CD14-positive monocyte (primary cell): ENCODE results near the gene PAX7. TPM values are rescaled to one million over a fixed set of nuclear protein-coding genes. Genes with fewer than 3 reads are reported as not detected.

Experiments used
- DNase-seq, 3 donors: peaks; one replicate each; pipeline ENCODE4 v3.0.0-alpha.2; 2011 to 2022
- H2AFZ ChIP-seq: 2 replicates; pipeline ENCODE4 v1.6.0; 2012; ENCODE audit warnings: mild to moderate bottlenecking, low read depth, low read length, inconsistent platforms; ENCODE audit not compliant: insufficient read depth, poor library complexity, severe bottlenecking
- H3K27ac ChIP-seq, 2 donors: 1 replicate in 1 of 2; 2 replicates in 1 of 2; pipeline ENCODE4 v1.5.1; 2012 to 2013; ENCODE audit warnings: low read length in 2 of 2, control low read depth in 1 of 2, inconsistent platforms in 1 of 2, low read depth in 1 of 2, mild to moderate bottlenecking in 1 of 2
- H3K27me3 ChIP-seq, 2 donors: one replicate each; pipeline versions ENCODE4 v1.6.0 to v1.6.1; 2011 to 2013; ENCODE audit warnings: low read length in 2 of 2; ENCODE audit not compliant: control insufficient read depth in 2 of 2, insufficient read depth in 2 of 2
- H3K36me3 ChIP-seq, 2 donors: replicated peaks in 1 of 2; 1 replicate in 1 of 2; 2 replicates in 1 of 2; pipeline versions ENCODE4 v1.5.1 to v1.6.1; 2012 to 2013; ENCODE audit warnings: low read length in 2 of 2, control low read depth in 1 of 2, inconsistent platforms in 1 of 2, mild to moderate bottlenecking in 1 of 2; ENCODE audit not compliant: insufficient read depth in 2 of 2, control insufficient read depth in 1 of 2
- H3K4me1 ChIP-seq, 2 donors: 1 replicate in 1 of 2; 2 replicates in 1 of 2; pipeline versions ENCODE4 v1.5.1 to v1.6.1; 2012 to 2013; ENCODE audit warnings: low read length in 2 of 2, control low read depth in 1 of 2, inconsistent platforms in 1 of 2, mild to moderate bottlenecking in 1 of 2, moderate library complexity in 1 of 2; ENCODE audit not compliant: insufficient read depth in 2 of 2, control insufficient read depth in 1 of 2
- H3K4me2 ChIP-seq: replicated peaks from 2 replicates; pipeline ENCODE3; 2012; ENCODE audit warnings: low read length, moderate library complexity, mild to moderate bottlenecking; ENCODE audit not compliant: poor library complexity, severe bottlenecking; ENCODE audit errors: extremely low read depth
- H3K4me3 ChIP-seq, 3 experiments: fragments of 200-600 bp in 1 of 3; sonication (generic) in 1 of 3; replicated peaks in 1 of 3; 1 replicate in 2 of 3; 2 replicates in 1 of 3; pipeline ENCODE4 v1.5.1; 2011 to 2013; ENCODE audit warnings: low read length in 3 of 3, mild to moderate bottlenecking in 3 of 3, control low read depth in 2 of 3, low read depth in 2 of 3, inconsistent platforms in 1 of 3, moderate library complexity in 1 of 3
- H3K79me2 ChIP-seq: 2 replicates; pipeline ENCODE4 v1.6.0; 2012; ENCODE audit warnings: mild to moderate bottlenecking, control low read depth, inconsistent platforms, low read length, moderate library complexity; ENCODE audit not compliant: insufficient read depth
- H3K9ac ChIP-seq: 2 replicates; pipeline ENCODE4 v1.6.0; 2017; ENCODE audit warnings: low read length, mild to moderate bottlenecking; ENCODE audit not compliant: insufficient read depth, poor library complexity, severe bottlenecking
- H3K9me3 ChIP-seq, 2 donors: replicated peaks in 1 of 2; 1 replicate in 1 of 2; 2 replicates in 1 of 2; pipeline versions ENCODE4 v1.5.1 to v1.6.1; 2012 to 2013; ENCODE audit warnings: low read length in 2 of 2, control low read depth in 1 of 2; ENCODE audit not compliant: control insufficient read depth in 1 of 2, insufficient read depth in 1 of 2
- H4K20me1 ChIP-seq: 2 replicates; pipeline ENCODE4 v1.6.0; 2012; ENCODE audit warnings: mild to moderate bottlenecking, low read length, control low read depth, moderate library complexity; ENCODE audit not compliant: insufficient read depth
- H3K27ac Mint-ChIP-seq, 7 donors: one replicate each; pipeline ENCODE4 v1.8.0; 2020; ENCODE audit warnings: mild to moderate bottlenecking in 7 of 7, mixed read lengths in 7 of 7, moderate library complexity in 6 of 7, inconsistent platforms in 2 of 7
- H3K27me3 Mint-ChIP-seq, 3 donors: one replicate each; pipeline ENCODE4 v1.8.0; 2021 to 2022; ENCODE audit warnings: low read depth in 3 of 3, mild to moderate bottlenecking in 3 of 3, mixed read lengths in 3 of 3, moderate library complexity in 3 of 3, inconsistent platforms in 1 of 3
- H3K36me3 Mint-ChIP-seq, 2 donors: one replicate each; pipeline ENCODE4 v1.8.0; 2020; ENCODE audit warnings: mixed read lengths in 2 of 2, inconsistent platforms in 1 of 2, mild to moderate bottlenecking in 1 of 2
- H3K4me1 Mint-ChIP-seq: one replicate; pipeline ENCODE4 v1.8.0; 2020; ENCODE audit warnings: mild to moderate bottlenecking, mixed read lengths
- H3K4me3 Mint-ChIP-seq, 2 donors: one replicate each; pipeline ENCODE4 v1.8.0; 2020; ENCODE audit warnings: mild to moderate bottlenecking in 2 of 2, mixed read lengths in 2 of 2, moderate library complexity in 1 of 2
- H3K9me3 Mint-ChIP-seq, 7 donors: one replicate each; pipeline ENCODE4 v1.8.0; 2020 to 2022; ENCODE audit warnings: mixed read lengths in 7 of 7, mild to moderate bottlenecking in 6 of 7, moderate library complexity in 6 of 7, inconsistent platforms in 2 of 7
- WGBS: methylation state at CpG from one replicate; pipeline ENCODE4 v1.1.5; 2013; ENCODE audit warnings: missing lambda C conversion rate; ENCODE audit not compliant: insufficient coverage; 5-methylcytosine and 5-hydroxymethylcytosine counted together
- intact Hi-C, 2 donors: fragments of 100-400 bp; cut with micrococcal nuclease; formaldehyde crosslinking; loops; one replicate each; pipeline versions ENCODE4 v1.15.0 to v1.15.1; 2023
- polyA plus RNA-seq, 3 donors: library from polyadenylated mRNA; depleted of rRNA in 1 of 3; unstranded in 2 of 3; stranded (reverse) in 1 of 3; fragments of 300-500 nt in 2 of 3; fragments of >200 nt in 1 of 3; fragmentation: Illumina TruSeq in 2 of 3; gene quantifications; 1 replicate in 2 of 3; 2 replicates in 1 of 3; pipeline ENCODE4 v1.2.3, GENCODE V29; 2012 to 2021
- TF ChIP-seq, protein P1 (sequence below): fragments of 200-600 bp; IDR thresholded peaks from one replicate; pipeline ENCODE4 v1.8.0; 2022; ENCODE audit warnings: antibody characterized with exemption, mild to moderate bottlenecking

PAX7 gene
- polyA plus RNA-seq, 3 donors = not detected

DNA sequence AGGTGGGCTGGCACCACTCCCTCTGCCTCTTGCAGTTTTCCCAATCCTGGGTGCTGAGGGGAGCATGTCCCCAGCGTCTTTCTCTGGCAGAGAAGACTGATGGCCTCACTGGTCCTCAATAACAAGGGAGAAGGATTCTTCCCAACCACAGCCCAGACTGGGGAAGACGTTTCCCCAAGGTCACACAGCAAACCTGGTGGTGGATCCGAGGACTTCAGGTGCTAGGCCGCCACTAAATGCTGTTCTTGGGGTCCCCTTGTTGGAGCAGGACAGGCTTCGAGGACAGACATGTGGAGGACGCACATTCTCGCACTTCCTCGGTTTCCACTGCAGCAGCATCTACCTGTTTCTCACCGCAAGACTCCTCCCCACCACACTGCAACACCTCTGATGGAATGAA, 30.9 kb upstream of the PAX7 start:
- Histone ChIP-seq H3K9me3 (no peaks in the 10 kb centered on the region), H3K4me2 (no peak overlapping the region), H2AFZ (no peak overlapping the region), H3K4me3 (no peak overlapping the region), H4K20me1 (no peaks in the 10 kb centered on the region), H3K79me2 (no peaks in the 10 kb centered on the region), H3K4me1 (no peaks in the 10 kb centered on the region), H3K27me3 (peaks cover 0 to 4% of the 10 kb centered on the region in 2 donors), H3K36me3 (no peaks in the 10 kb centered on the region), H3K9ac (no peak overlapping the region), H3K27ac (no peak overlapping the region)
- Mint-ChIP-seq H3K27ac (no peak overlapping the region), H3K4me3 (peak overlapping the region in 1 of 2 donors; percentile 64), H3K9me3 (peaks cover 0 to 2% (median 0%) of the 10 kb centered on the region in 7 donors), H3K27me3 (peaks cover 23 to 38% (median 24%) of the 10 kb centered on the region in 3 donors), H3K36me3 (no peaks in the 10 kb centered on the region), H3K4me1 (no peaks in the 10 kb centered on the region)
- TF ChIP-seq, protein P1, sequence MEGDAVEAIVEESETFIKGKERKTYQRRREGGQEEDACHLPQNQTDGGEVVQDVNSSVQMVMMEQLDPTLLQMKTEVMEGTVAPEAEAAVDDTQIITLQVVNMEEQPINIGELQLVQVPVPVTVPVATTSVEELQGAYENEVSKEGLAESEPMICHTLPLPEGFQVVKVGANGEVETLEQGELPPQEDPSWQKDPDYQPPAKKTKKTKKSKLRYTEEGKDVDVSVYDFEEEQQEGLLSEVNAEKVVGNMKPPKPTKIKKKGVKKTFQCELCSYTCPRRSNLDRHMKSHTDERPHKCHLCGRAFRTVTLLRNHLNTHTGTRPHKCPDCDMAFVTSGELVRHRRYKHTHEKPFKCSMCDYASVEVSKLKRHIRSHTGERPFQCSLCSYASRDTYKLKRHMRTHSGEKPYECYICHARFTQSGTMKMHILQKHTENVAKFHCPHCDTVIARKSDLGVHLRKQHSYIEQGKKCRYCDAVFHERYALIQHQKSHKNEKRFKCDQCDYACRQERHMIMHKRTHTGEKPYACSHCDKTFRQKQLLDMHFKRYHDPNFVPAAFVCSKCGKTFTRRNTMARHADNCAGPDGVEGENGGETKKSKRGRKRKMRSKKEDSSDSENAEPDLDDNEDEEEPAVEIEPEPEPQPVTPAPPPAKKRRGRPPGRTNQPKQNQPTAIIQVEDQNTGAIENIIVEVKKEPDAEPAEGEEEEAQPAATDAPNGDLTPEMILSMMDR = no peak
- intact Hi-C loops = loop anchor here (5.0 to 10.0 kb wide), 2 partner anchors 223 to 225 kb away; no protein-coding TSS in a partner anchor
- WGBS = 81% methylated on average over 7 of the region's 9 CpGs
- no peak for DNase-seq

DNA sequence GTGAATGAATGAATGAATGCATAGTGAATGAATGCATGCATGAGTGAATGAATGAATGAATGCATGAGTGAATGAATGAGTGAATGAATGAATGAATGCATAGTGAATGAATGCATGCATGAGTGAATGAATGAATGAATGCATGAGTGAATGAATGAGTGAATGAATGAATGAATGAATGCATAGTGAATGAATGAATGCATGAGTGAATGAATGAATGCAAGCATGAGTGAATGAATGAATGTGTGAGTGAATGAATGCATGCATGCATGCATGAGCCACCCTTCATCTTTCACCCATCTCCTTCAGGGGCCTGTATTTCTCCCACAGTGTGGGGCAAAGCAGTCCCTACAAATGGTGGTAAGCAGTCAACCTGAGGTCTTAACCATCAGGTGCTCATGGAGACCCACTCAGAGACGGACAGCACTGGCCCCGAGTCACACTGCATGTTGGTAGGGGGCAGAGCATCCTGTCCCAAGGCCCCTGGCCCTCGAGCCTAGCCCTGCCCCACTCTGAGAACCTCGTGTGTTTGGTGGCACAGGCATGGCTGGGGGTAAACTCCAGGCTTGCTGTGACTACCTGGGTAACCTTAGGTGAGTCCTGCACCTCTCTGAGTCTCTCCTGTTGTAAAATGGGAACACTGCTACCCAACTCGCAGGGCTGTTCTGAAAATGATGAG, 28.0 kb upstream of the PAX7 start:
- H3K4me3 ChIP-seq = no peak overlapping the region
- no peaks in the 10 kb centered on the region for H3K36me3 Mint-ChIP-seq
- H3K4me1 ChIP-seq = no peaks in the 10 kb centered on the region
- H3K27me3 ChIP-seq = peaks cover 0 to 4% of the 10 kb centered on the region in 2 donors
- H3K4me2 ChIP-seq = no peak overlapping the region
- 62% methylated on average over 5 of the region's 5 CpGs for WGBS
- peaks cover 0 to 2% (median 0%) of the 10 kb centered on the region in 7 donors for H3K9me3 Mint-ChIP-seq
- TF ChIP-seq, protein P1 = no peak
- H2AFZ ChIP-seq = no peak overlapping the region
- H3K27ac Mint-ChIP-seq = no peak overlapping the region
- no peaks in the 10 kb centered on the region for H3K9me3 ChIP-seq
- H3K79me2 ChIP-seq = no peaks in the 10 kb centered on the region
- H4K20me1 ChIP-seq = no peaks in the 10 kb centered on the region
- H3K9ac ChIP-seq = no peak overlapping the region
- no peak for DNase-seq
- no peaks in the 10 kb centered on the region for H3K4me1 Mint-ChIP-seq
- intact Hi-C loops = no loop called here
- no peaks in the 10 kb centered on the region for H3K36me3 ChIP-seq
- no peak overlapping the region for H3K27ac ChIP-seq
- peaks cover 25 to 28% (median 27%) of the 10 kb centered on the region in 3 donors for H3K27me3 Mint-ChIP-seq
- H3K4me3 Mint-ChIP-seq = no peak overlapping the region
